ENCODE results near the gene BACE1-AS.
"Not testable (repeated sequence)": the region's sequence is repeated elsewhere in the genome, so short reads cannot be mapped to it uniquely, and the experiment has no call there.

Gene BACE1-AS

GRCh38 chr11:117295438-117296137 lies 4.4 kb downstream of the BACE1-AS start:
- no peak for DNase-seq

- DNase-seq = no peak
Measured at GRCh38 chr11:117296881-117297280, 5.7 kb downstream of the BACE1-AS start.

GRCh38 chr11:117298195-117298594 lies 7.0 kb downstream of the BACE1-AS start:
- DNase-seq = no peak

- DNase-seq = no peak
Measured at GRCh38 chr11:117299351-117300282, 8.5 kb downstream of the BACE1-AS start.

GRCh38 chr11:117300283-117300663 lies 9.1 kb downstream of the BACE1-AS start:
- peak; percentile 44 for DNase-seq

GRCh38 chr11:117300773-117301172 lies 9.6 kb downstream of the BACE1-AS start:
- no peak for DNase-seq

- no peak for DNase-seq
Measured at GRCh38 chr11:117302228-117302627, 11.1 kb downstream of the BACE1-AS start.

- no peak for DNase-seq
Measured at GRCh38 chr11:117303101-117303500, 12.0 kb downstream of the BACE1-AS start.

- DNase-seq = no peak
Measured at GRCh38 chr11:117303646-117304315, 12.6 kb downstream of the BACE1-AS start.

- DNase-seq = no peak
Measured at GRCh38 chr11:117305145-117305544, 14.0 kb downstream of the BACE1-AS start.

- DNase-seq = no peak
Measured at GRCh38 chr11:117309310-117309709, 18.2 kb downstream of the BACE1-AS start.

GRCh38 chr11:117313091-117313490 lies 21.9 kb downstream of the BACE1-AS start:
- DNase-seq = no peak

- no peak for DNase-seq
Measured at GRCh38 chr11:117313828-117314768, 23.0 kb downstream of the BACE1-AS start.

GRCh38 chr11:117314840-117315239 lies 23.7 kb downstream of the BACE1-AS start:
- DNase-seq = no peak

GRCh38 chr11:117315285-117316196 lies 24.4 kb downstream of the BACE1-AS start:
- no peak for DNase-seq

- peak; percentile 89 for DNase-seq
Measured at GRCh38 chr11:117316197-117316961, 25.2 kb downstream of the BACE1-AS start, which contains the start of gene BACE1. BACE1 (minus strand) TSS chr11:117316256; CDS start chr11:117315795, 461 bp downstream.

- no peak for DNase-seq
Measured at GRCh38 chr11:117318738-117319137, 27.6 kb downstream of the BACE1-AS start.

GRCh38 chr11:117319214-117319840 lies 28.2 kb downstream of the BACE1-AS start:
- peak; percentile 84 for DNase-seq

- DNase-seq = not testable (repeated sequence)
Measured at GRCh38 chr11:117327255-117327566, 36.1 kb downstream of the BACE1-AS start.
